Activated CD8-positive, alpha-beta memory T cell treated with anti-CD3 and anti-CD28 coated beads for 48 hours (primary cell): ENCODE data around the gene FAM241B.

ENCODE experiments used
- DNase-seq, 3 experiments: peaks; one replicate each; pipeline ENCODE4 v3.0.0-alpha.2; 2020; ENCODE audit warnings: low read depth in 2 of 3, low spot score in 2 of 3

The FAM241B gene, protein sequence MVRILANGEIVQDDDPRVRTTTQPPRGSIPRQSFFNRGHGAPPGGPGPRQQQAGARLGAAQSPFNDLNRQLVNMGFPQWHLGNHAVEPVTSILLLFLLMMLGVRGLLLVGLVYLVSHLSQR

DNA sequence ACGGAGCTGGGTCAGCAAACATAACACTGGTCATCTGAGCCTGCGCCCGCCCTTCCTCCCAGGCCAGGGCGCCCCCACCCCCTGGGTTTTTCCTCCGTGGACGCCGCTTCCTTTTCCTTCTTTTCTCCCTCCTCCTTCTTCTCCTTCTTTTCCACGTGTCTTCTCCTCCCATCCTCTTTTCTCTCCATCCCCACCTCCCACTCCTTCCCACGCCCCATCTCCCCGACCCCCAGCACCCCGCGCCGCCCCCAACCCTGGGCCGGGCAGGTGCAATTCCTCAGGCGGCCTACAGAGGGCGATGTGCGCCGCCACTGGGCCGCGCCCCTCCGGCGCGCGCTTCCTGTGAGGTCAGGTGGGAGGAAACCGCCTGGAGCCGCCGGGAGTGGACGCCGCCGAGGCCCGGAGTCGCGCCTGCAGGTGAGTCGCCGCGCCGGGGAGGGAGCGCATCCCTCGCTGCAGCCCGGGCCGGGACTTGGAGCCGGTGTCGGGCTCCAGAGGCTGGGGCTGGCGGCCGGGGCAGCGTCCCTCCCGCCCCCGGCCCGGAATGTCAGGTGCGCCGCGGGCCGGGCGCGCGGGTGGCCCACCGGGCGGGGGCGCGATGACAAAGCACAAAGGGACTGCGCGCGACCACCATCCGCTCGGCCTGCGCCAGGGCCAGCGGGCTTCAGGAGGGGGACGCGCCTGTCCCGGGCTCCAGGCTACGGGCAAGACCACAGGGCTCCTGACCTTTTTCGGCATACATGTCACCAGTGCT lies at the start of gene FAM241B:
FAM241B (plus strand) TSS at position 351 of the 754 bp plus-strand sequence. CDS start 1,497 bp downstream, outside the sequence.
- DNase-seq, result peak; percentile 46 to 78 (median 51)

DNA sequence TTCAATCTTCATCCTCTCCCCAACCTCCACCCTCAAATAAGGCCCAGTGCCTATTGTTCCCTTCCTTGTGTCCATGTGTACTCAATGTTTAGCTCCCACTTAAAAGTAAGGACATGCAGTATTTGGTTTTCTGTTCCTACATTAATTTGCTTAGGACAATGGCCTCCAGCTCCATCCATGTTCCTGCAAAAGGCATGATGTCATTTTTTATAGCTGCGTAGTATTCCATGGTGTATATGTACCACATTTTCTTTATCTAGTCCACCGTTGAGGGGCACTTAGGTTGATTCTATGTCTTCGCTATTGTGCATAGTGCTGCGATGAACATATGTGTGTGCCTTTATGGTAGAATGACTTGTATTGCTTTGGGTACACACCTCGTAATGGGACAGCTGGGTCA lies 49.6 kb upstream of the FAM241B start:
- DNase-seq, result no peak

DNA sequence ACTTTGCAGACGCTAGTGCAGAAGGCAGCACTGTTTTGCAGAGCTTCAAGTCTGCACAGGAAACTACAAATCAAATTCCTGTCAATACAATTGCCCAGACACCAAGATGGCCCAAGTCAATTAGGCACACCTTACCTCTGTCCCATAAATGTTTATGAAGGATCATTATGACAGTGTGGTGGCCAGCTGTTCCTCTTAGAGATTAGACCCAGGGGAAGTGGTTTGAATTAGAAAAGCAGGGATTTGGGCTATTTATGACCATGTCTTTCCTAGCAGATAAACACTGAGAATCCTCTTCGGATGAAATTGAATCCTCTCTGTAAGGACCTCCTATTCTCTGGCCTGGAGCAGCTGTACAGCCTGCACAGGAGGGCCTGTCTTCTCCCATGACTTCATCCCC lies 46.9 kb upstream of the FAM241B start:
- DNase-seq, result no peak

DNA sequence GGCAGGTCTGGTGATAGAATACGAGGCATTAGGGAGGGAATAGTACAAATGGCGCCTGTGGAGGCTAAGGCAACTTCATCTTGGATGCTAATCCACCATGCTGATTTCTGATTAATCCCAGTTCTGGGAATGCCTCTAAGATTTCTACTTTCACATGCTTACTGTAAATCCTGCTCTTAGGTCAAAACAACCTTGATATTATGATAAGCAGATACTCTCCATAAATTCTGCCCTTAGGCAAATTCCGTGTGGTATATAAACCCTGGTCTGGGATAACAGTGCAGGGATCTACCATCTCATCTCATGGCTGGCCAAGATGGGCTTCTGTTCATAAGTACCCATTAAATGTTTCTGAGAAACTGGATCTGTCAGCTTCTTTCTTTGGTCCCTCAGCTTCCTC lies 45.4 kb upstream of the FAM241B start:
- no peak for DNase-seq

DNA sequence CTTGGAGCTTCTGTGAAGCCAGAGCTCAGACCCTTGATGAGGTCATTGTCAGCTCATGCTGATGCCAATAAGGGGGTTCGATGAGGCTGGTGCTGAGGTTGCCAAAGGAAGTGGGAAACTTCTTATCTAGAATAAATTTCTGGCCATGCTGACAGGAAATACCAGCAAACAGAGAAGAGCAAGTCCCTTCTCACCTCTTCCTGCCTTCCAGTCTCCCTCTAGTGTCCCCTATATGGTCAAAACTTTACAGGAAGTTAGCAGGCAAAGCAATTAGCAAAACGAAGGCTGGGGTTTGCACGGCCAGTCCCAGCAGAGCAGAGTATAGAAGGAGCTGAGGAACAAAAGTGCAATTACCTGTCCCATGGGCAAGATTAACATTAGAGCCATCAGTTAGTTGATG lies 41.7 kb upstream of the FAM241B start:
- DNase-seq, result no peak

DNA sequence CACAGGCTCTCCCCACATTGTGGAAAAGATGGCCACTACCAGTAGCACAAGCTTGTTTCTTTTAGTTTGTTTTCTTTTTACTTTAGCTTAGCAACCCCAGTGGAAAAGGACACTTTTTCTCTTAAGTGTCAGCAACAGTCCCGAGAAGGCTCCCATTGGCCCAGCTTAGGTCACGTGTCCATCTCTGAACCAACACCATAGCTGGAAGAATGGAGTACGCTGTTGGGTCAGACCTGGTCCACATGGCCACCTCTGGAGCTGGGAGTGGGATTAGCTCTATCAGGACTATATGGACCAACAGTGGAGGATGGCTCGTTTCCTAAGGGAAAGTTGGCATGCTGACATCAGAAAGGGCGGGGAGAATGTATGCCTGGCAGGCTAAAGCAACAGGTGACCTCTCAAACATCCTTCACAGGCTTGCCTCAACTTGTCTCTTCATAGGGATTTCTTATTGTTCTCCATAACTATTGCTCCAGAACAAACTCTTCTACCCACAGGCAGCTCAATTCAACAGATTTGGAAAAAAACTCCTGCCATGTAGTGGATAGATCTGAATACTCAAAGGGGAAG lies 29.2 kb upstream of the FAM241B start:
- DNase-seq, result no peak

DNA sequence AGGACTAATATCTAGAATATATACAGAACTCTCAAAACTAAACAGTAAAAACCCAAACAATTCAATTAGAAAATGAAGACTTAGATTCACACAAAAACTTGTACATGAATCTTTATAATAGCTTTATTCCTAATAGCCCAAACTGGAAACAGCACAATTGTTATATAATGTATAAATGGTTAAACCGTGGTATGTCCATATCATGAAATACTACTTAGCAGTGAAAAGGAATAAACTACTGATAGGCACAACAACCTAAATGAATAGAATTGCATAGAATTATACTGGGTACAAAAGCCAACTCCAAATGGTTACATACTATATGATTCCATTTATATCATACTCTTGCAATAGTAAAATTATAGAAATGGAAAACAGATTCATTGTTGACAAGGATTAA lies 21.0 kb upstream of the FAM241B start:
- DNase-seq, result no peak

DNA sequence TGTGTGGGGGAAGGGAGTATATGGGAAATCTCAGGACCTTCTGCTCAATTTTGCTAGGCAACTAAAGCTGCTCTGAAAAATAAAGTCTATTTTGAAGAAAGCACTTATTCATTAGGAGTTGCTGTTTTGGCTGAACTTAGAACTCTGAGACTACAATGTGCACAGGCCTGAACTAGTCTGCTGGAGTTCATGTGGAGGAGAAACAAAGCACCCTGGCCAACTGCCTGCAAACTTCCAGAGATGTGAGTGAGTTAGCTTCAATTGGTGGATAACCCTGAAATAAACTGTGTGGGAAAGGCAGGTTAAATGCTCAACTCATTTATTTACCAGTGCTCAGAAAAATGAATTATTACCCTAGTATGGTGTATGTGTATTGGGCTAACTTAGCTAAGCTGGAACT lies 17.3 kb upstream of the FAM241B start:
- no peak for DNase-seq

DNA sequence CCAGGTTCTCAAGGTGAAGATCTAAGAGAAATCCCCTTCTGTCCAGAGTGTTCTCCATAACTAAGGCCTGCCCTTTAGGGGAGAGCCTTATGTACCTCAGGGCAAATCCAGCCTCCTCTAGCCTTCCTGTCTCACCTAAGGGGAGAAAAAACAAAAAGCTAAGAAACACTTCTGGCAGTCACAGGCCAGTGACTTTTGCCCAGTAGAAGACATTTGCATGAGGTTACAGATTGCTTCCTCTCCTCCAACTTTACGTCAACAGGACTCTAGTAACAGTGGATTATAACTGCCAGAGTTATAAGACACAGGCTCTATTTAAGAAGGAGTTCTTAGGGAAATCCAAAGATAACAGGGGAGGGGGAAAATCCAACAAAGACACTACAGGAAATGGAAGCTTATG lies 15.9 kb upstream of the FAM241B start:
- DNase-seq, result no peak

DNA sequence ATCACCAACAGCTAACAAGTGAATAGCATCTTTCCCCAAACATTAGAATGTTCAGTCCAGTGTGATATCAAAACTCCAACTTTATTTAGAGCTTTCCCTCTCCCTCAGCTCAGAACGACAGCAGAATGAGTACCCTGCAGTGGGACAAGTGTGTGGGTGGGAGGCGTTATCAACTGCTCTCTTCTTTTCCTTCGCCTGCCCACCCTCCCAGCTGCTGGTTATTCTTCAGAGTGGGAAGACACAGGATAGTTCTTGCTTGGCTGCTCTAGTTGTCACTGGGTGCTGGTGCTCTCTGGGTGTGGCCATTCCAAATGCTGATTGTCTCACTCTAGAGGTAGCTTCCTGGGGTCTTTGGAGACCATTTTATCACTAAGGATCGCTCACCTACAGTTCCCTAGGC lies 13.7 kb upstream of the FAM241B start:
- no peak for DNase-seq

DNA sequence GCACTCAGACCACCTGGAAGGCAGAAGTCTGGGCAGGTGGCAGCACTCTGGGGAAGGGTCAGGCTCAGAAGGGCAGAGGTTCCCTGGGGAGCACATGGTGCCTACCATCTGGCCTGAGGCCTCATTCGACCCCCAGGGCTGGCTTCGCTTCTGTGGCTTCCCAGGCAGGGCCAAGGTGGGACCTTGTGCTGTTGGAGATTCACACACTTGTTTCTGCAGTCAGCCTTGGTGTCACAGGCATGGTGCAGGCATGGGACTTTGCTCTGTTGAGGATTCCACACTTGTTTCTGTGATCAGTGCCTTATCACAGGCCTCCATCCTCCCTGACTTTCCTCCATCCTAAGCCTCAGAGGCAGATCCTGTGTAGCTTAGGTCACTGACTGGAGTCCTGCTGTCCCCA lies 11.3 kb upstream of the FAM241B start:
- no peak for DNase-seq

DNA sequence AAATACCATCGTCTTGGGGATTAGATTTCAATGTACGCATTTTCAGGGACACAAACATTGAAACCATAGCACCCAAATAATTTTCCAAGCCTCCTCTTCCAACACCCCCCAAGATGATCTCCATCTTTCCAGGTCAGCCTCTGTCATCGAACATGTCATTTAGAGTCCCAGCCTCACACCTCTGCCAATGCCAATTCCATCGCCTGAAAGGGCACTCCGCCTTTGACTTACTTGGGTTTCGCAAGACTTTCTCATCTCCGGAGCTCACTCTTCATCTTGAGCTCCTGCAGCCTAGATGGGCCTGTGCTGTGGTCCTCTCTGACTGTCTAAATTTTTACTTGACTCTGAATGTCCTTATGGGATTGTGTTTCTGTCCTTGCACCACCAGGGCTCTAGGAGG lies 10.4 kb upstream of the FAM241B start:
- no peak for DNase-seq

DNA sequence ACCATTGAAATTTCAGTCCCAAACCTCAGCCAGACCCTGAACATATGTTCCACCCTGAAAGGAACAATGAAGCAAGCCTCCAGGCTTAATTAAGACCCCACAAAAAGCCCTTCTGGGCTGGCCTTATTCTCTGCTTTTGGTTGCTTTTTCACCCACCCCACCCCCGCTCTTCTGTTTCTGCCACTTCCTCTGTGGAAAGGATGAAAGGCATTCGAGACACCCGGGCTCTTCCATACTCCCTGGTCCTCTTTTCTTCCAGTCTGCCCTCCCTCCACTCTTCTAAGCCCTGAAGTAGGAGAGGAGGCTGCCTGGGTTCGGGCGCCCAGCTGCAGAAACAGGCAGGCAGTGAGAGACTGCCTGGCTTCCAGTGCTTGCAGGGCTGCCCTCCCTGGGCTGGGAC lies 9.4 kb upstream of the FAM241B start:
- DNase-seq, result no peak

DNA sequence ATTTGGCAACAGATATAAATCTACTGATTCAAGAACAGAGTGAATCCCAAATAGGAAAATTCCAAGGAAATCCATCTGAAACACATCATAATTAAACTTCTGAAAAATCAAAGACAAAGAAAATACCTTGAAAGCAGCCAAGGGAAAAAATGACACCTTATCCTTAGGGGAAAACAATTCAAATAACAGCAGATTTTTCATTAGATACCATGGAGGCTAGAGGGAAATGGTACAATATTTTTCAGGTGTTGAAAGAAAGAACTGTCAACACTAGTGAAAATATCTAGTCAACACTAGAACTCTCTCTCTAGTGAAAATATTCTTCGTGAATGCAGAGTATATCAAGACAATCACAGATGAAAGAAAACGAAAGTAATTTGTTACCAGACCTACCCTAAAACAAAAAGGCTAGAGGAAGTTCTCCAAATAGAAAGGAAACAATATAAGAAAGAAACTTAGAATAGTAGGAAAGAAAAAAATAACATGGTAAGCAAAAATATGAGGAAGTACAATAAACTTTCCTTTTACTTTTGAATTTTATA lies 5.7 kb upstream of the FAM241B start:
- no peak for DNase-seq

DNA sequence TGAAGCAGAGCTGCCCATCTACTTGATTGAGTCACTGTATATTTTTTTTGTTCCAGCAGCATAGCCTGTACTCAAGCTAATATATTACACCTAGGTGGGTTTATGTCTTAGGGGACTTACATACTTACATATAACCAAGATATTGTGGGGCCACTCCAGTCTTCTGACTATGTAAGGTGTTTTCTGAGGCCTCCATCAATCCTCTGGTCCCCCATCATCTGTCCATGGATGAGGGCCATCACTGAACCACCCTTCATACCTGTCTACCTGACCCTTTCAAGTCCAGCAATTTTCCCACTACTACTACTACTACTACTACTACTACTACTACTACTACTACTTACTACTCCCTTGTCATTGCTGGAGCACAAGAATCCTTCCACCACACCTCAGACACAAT lies 3.2 kb upstream of the FAM241B start:
- no peak for DNase-seq

DNA sequence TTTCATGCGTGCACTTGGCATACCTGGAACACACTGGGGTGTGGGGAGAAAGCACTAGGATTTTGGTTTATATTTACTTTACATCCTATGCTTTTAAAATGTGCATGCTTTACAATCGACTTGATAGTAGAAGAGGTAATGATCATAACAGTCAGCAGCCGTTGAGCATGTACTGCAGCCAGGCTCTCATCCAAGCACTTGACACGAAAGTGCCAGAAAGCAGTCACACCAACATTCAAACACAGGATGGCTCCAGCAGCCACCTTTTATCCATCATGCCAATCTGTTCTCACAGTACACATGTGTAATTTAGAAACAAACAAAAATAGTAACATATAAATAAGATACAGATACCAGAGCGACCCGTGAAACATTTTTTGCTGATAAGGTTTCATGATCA lies 1.2 kb upstream of the FAM241B start:
- no peak for DNase-seq

DNA sequence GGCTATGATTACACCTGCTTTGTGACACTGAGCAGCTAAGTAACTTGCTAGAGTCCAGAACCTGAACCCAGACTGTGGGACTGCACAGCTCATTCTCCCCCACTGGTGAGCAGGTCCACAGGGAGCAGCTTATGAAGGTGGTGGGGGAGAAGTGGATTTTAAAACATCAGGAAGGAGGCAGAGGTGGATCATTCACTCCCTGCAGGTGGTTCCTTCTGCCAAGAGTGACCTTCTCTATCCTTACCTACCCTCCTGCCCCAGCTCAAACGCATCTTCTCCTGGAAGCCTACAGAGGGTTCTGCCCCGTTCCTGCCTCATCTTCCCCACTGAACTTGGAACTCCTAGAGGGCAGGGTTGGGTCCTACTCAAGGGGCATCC lies 539 bp upstream of the FAM241B start:
- DNase-seq, result no peak

DNA sequence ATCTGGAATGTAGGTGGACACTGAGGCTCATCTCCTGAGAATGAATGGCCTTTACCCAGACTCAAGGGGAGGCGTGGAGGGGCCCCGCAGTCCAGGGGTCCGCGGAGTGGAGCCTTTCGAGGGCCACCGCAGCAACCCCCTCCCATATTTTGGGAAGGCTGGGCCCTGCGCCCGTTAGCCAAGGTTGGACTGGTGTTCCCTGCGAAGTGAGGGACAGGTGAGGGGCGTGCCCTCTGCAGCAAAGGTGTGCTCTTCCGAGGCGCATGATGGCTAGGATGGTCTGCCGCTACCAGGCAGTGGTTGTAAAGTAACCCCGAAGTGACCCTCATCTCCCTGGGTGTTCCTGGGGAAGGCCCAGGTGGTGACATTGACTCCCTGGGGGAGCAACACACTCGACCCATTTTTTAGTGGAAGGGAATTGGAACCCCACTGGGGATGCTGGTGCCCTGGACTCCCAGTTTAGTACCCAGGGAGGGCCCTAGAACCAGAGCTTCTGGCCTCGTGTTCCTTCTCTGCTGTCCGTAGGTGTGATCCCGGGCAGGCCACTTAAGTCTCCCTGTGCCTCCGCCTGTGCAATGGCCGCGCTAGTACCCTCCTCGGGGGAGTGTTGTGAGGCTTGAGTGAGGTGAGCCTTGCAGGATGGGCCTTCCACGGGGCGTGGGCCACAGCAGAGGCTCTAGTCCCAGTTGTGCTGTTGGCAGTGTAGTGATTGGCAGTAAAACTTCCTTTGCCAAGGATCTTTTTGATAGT lies 779 bp downstream of the FAM241B start:
- no peak for DNase-seq

DNA sequence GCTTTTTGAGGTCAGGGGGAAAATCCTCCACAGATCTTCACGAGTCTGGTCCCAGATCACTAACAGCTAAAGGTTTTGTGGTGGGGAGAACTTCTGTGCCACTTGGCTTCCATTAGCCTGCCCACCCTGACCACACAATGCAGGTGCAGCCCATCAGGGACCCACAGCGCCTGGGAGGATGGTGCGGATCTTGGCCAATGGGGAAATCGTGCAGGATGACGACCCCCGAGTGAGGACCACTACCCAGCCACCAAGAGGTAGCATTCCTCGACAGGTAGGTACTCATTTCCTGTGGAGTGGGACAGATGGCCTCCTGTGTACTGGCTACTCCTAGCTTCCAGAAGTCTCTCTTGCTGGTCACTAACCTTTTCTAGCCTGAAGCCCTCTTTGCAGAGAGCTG lies 1.5 kb downstream of the FAM241B start:
- no peak for DNase-seq

DNA sequence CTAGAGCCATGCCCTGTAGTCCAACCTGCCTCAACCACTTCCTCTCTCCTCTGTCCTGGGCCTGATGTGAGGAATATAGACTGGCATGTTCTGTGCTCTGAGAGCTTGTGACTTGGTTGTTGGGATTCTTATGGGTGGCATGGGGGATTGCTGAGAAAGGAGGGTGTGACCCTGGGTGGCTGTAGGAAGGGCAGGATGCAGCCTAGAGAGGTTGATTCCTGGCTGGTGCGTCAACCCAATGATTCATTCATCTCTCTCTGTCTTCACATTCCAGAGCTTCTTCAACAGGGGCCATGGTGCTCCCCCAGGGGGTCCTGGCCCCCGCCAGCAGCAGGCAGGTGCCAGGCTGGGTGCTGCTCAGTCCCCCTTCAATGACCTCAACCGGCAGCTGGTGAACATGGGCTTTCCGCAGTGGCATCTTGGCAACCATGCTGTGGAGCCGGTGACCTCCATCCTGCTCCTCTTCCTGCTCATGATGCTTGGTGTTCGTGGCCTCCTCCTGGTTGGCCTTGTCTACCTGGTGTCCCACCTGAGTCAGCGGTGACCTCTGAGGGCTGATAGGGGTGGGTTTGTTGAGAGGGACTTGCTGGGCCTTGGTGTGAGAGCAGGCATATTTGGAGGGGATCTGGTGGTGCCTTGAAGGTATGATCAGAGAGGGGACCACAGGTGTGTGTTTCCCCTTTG lies 2.6 kb downstream of the FAM241B start:
- DNase-seq, result no peak
